OCI-M1 (cell line): ENCODE measurements around the gene NCOA7.
"Not testable (repeated sequence)": the region's sequence is repeated elsewhere in the genome, so short reads cannot be mapped to it uniquely, and the experiment has no call there.

Source experiments
- DNase-seq: peaks from one replicate; lab custom pipeline; 2025; lab: John Stamatoyannopoulos, UW

The NCOA7 gene

DNA sequence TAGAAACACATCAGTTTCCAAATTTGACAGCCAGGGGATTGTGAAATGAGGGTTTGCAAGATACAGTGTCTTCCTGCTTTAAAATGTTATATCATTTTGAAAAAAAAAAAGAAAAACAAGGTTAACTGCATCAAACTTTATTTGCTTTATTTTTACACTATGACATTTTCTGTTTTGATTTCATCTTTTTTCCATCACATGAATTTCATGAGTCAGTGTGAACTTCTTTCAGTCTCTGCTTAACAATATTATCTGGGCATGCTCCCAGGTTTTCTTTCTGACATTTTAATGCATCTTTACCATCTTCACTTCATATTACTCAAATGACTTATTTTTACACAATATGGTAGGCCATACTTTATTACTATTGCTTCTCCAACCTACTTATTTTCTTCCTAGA is 1.9 kb downstream of the NCOA7 start:
- no peak for DNase-seq

DNA sequence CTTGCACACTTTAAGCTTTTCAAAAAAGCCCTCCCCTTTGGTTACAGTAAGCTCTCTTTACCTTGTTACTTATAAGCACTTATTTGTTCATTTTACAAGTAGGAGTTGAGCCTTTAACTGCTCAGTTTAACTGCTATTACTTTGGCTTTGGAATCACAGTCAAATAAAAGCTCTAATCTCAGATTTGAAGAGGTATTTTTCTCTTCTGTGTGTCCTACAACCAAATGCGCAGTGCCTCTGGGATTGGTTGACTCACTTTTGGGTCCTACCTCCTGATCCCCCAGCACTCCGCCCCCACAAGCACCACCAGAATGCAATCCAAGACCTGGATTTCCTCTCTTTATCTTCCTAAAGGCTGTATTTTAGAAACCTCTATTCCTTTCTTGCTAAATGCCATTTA is 2.5 kb downstream of the NCOA7 start:
- no peak for DNase-seq

DNA sequence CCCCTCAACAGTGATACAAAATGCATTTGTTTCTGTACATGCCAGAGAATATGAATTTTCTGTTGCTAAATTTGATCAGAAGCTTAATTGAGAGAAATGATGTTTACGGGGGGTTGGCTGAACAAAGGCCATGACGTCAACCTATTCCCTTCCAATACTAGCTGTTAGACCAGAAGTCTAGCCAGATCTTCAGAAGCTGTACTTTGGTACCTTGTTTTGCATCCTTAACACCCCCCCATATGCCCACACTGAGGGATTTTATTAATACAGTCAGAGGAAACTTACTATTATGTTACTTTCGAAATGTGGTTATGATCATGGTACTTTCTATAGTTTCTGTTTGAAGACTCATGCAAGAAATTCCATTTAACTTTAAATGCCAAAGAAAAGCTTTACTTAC is 3.1 kb downstream of the NCOA7 start:
- no peak for DNase-seq

DNA sequence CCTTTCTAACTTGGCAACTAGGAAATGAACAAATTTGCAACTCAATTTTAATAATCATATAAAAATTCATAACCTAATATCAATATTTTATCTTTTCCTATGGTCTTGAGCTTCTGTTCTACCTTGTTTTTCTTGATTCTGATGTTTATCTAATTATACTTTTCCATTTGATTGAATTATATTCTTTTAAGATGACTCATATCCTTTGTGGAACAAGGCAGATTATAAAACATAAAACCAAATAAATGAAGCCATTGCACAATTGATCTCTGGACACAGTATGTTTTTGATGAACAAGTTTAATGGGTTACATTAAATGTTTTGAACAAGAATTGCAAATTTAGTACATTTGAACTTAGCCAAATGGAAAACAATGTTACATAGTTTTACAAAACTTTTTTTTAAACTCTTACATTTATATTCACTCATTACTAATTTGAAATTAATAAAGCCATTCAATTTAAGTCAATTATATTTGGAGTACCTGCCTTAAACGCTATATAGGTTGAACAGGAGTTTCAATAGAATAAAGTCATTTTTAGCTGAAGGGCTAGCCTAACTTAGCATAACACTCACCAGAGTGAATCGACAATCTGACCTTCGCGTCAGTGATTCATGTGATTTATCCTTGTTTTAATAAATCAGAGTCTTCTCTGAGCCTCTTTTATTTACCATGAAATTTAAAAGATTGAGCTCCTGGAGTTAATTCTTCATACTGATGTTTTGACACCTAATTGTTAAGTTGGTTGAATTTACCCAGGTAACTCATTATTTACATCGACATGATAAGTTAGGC is 3.8 kb downstream of the NCOA7 start:
- no peak for DNase-seq

GRCh38 chr6:125795301-125795700 is 4.5 kb downstream of the NCOA7 start:
- DNase-seq = no peak

GRCh38 chr6:125797120-125797885 is 6.5 kb downstream of the NCOA7 start:
- no peak for DNase-seq

- no peak for DNase-seq
Measured at GRCh38 chr6:125797886-125798444, 7.2 kb downstream of the NCOA7 start.

- peak; percentile 70 for DNase-seq
Measured at GRCh38 chr6:125798734-125799508, 8.2 kb downstream of the NCOA7 start.

GRCh38 chr6:125802383-125802782 is 11.6 kb downstream of the NCOA7 start:
- DNase-seq = peak; percentile 29

- peak; percentile 71 for DNase-seq
Measured at GRCh38 chr6:125802943-125803377, 12.2 kb downstream of the NCOA7 start.

DNA sequence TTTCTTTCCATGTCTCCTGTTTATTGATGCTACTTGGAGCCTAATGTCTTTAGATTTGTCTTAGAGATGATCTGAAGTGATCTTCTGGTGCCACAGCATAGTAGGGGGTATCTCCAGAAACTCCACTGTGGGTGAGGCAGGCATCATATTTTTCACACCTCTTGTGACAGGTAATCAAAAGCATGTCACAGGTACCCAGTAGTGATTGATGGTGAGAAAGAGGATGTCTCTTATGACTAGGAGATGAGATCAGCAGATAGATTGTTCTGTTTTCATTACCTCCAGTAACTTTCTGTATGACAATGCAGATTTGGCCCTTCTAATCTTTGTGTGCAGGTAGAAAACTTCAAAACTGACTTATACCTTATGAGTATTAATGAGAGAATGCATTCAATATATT is 13.5 kb downstream of the NCOA7 start:
- no peak for DNase-seq

GRCh38 chr6:125804866-125805425 is 14.2 kb downstream of the NCOA7 start:
- not testable (repeated sequence) for DNase-seq

GRCh38 chr6:125806813-125807212 is 16.1 kb downstream of the NCOA7 start:
- no peak for DNase-seq

- DNase-seq = no peak
Measured at GRCh38 chr6:125807293-125807692, 16.5 kb downstream of the NCOA7 start.

- DNase-seq = no peak
Measured at GRCh38 chr6:125808060-125808459, 17.3 kb downstream of the NCOA7 start.

- DNase-seq = no peak
Measured at GRCh38 chr6:125808591-125808990, 17.8 kb downstream of the NCOA7 start.

DNA sequence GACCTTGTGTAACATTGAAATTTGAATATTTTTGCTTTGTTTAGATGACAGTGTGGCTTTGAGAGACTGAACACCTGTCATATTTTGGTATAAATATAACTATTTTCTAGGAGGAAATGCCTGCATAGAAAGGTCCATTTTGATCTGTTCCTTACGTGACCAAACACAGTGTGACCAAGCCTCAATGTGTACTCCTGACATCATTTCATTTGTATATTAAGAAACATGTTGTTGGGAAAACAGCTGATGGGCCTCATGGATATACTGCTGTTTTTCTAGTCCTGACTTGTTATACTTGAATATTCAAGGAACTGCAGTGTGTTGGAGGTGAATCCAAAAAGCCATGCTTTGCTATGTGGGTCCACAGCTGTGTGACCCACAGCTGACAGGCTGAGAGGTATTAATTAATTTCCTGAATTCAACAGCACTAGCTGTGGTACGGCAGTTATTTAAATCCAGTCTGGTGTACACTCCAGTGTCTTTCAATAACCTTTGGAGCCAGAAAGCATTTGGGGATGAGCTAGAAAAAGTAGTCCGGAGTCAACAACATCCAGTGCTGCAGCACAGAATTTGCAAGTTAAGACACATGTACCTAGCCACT is 18.9 kb downstream of the NCOA7 start:
- no peak for DNase-seq

DNA sequence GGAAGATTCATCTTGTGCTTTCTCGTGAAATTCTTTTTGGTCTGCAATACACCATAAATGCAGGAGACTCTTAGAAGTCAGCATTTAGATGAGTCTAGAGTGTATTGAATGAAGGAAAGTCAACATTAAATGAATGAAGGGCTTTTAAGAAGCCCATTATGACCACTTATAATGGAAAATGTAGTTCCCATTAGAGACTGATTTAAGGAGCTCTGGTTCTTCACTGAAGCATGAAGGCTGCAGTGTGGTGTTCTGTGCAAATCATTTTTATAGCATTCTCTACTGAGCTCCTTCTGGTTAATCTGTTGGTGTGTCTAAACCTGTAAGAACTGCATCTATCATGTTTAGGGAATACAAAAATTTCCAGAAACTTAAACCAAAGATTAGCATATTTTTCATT is 19.7 kb downstream of the NCOA7 start:
- no peak for DNase-seq

DNA sequence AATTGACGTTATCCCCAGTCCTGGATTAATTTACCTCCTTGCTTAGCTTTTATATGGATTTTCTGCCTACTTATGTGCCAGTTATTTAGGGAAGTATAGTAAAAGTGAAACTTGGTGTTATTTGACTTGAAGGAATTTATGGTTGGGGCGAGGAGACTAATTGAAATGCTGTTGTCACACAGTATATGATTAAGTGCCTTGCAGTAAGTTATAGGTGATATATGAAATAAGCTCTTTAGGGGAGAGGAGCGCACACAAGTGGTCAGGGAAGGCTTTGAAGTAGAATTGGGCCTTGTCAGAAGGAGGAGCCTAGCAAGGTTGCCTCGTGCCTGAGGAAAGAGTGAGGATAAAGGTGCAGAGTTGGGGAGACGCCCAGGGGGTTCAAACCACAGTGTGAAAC is 20.5 kb downstream of the NCOA7 start:
- DNase-seq = no peak

DNA sequence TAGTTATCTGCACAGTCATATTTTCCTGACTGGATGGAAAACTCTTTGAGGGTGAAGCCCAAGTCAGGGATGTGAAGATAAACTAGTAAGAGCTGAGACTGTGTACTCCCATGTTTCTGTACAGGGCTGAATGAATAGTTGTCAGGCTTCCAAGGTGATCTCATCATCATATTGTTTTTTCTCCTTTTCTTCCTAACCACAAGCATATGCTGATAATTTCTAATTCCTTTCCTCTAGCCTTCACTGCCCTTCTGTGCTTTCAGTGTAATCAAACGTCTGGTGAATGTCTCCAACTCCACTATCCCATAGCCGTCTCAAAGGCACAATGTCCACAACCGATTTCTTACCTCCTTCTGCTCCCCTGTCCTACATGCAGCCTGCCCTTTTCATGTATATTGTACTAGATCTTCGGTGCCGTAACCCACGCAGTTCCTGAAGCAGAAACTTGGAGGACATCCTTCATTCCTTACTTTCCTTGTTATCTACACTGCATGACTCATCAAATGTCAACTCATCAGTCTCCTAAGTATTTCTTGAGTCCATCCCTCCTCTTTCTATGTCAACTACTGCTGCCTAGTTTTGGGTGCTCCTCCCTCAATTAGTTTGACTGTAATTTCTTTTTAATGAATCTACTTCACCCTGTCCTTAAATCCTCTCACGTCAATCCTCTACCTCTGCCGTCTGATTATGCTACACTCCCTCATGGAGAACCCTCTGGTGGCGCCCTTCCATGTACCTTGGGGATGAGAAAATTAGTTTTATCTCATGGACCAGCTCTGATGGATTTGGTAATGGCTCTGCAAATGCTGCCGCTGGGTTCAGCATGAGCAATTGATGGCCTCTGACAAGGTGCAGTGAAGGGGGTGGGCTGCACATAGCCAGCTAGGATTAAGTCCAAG is 21.9 kb downstream of the NCOA7 start:
- peak; percentile 70 for DNase-seq
